GM12878 (cell line): ENCODE data around the gene KLF17. TPM values are rescaled to one million over a fixed set of nuclear protein-coding genes. Genes with fewer than 3 reads are reported as not detected.

ENCODE experiments used
- BCL3 ChIP-seq: IDR thresholded peaks from 2 replicates; pipeline ENCODE4 v1.6.1; 2011; ENCODE audit warnings: borderline replicate concordance, low read depth, mild to moderate bottlenecking, moderate library complexity, low read length; ENCODE audit not compliant: insufficient read depth, poor library complexity, severe bottlenecking
- MYC ChIP-seq: IDR thresholded peaks from 2 replicates; pipeline ENCODE4 v1.6.1; 2011; ENCODE audit warnings: mild to moderate bottlenecking, low read length, moderate library complexity, inconsistent platforms; ENCODE audit not compliant: insufficient read depth, insufficient replicate concordance, insufficient read length, severe bottlenecking
- POLR2AphosphoS2 ChIP-seq: IDR thresholded peaks from 2 replicates; pipeline ENCODE4 v1.6.1; 2011; ENCODE audit warnings: low read depth, mild to moderate bottlenecking, low read length, improper control_type of control experiment, moderate library complexity
- TBL1XR1 ChIP-seq: IDR thresholded peaks from 2 replicates; pipeline ENCODE4 v1.6.1; 2012; ENCODE audit warnings: low read depth, low read length, improper control_type of control experiment
- TCF3 ChIP-seq: IDR thresholded peaks from 2 replicates; pipeline ENCODE4 v1.6.1; 2012; ENCODE audit warnings: low read depth, mild to moderate bottlenecking, low read length, borderline replicate concordance; ENCODE audit not compliant: insufficient read depth
- ZNF687 ChIP-seq: fragments of 450-650 bp; IDR thresholded peaks from 2 replicates; pipeline ENCODE4 v1.6.1; 2017; ENCODE audit warnings: mild to moderate bottlenecking, moderate library complexity
- polyA plus RNA-seq, 11 experiments: library from polyadenylated mRNA; depleted of rRNA in 4 of 11; unstranded in 6 of 11; stranded (reverse) in 5 of 11; fragments of >200 nt; fragmentation: Nextera tagmentation in 4 of 11; fragmentation: Illumina TruSeq in 1 of 11; extraction: Ambion mirVana in 4 of 11; extraction: Trizol in 1 of 11; gene quantifications; 1 replicate in 1 of 11; 2 replicates in 10 of 11; pipeline versions ENCODE4 v1.2.1 to v1.2.3, GENCODE V29; 2011 to 2016; ENCODE audit warnings: inconsistent platforms in 2 of 11, missing spikeins in 2 of 11, low read depth in 1 of 11
- small RNA-seq: library from RNA; depleted of rRNA; stranded (forward); fragments of <200 nt; gene quantifications from one replicate; pipeline ENCODE3, GENCODE V24; 2014
- total RNA-seq, 4 experiments: library from RNA; depleted of rRNA in 3 of 4; stranded (reverse); fragments of >200 nt in 3 of 4; fragmentation: Illumina TruSeq in 1 of 4; extraction: Trizol in 1 of 4; gene quantifications; 2 replicates each; pipeline versions ENCODE4 v1.2.1 to v1.2.3, GENCODE V29; 2013 to 2021

KLF17 gene
- total and polyA plus RNA-seq, 10 of the 15 experiments (the other 5 are each of a cell fraction or from before 2014, with no cell fraction given) = not detected

- no peak for TF ChIP-seq POLR2AphosphoS2
- TF ChIP-seq TBL1XR1 = no peak
- no peak for TF ChIP-seq ZNF687
- no peak for TF ChIP-seq MYC
- no peak for TF ChIP-seq TCF3
- TF ChIP-seq BCL3 = no peak
Measured at GRCh38 chr1:44174630-44175029, 56.0 kb downstream of the KLF17 start (continued).

Small RNAs within 50 kb of the gene (small RNA-seq; reads per million reads assigned to genes)
- gene AL035417.1 = not detected
- gene OOSP1P1 = not detected
- gene RF00019 = not detected
- not detected for gene RN7SL479P

Other genes with a start within 250 kb of the KLF17 start
Only the 7 nearest of the 10 such genes appear.
- 67.2 and 75.1 TPM in 2 replicates for gene DPH2, start 148.8 kb upstream of the KLF17 start, total RNA-seq (2014; rRNA removed)
- gene DPH2, start 148.8 kb upstream of the KLF17 start, total RNA-seq (2014; rRNA removed; fragmentation: Illumina TruSeq; extraction: Trizol) = 32.2 and 37.9 TPM in 2 replicates
- gene DPH2, start 148.8 kb upstream of the KLF17 start, total RNA-seq (2021) = 58.0 and 60.1 TPM in 2 replicates
- 30.7 and 44.0 TPM in 2 replicates for gene DPH2, start 148.8 kb upstream of the KLF17 start, polyA plus RNA-seq (2011; rRNA removed)
- 22.4 and 43.2 TPM in 2 replicates for gene DPH2, start 148.8 kb upstream of the KLF17 start, polyA plus RNA-seq (2014; fragmentation: Illumina TruSeq; extraction: Trizol)
- 10 to 100 TPM; 13.1 to 14.3 TPM for gene DPH2, start 148.8 kb upstream of the KLF17 start, polyA plus RNA-seq (2014; fragmentation: Nextera tagmentation; extraction: Ambion mirVana)
- gene DPH2, start 148.8 kb upstream of the KLF17 start, polyA plus RNA-seq (2014; rRNA removed) = 74.5 and 76.2 TPM in 2 replicates
- gene DPH2, start 148.8 kb upstream of the KLF17 start, polyA plus RNA-seq (2016; fragmentation: Nextera tagmentation; extraction: Ambion mirVana) = 10 to 100 TPM; 76.6 to 82.9 TPM
- gene ATP6V0B, start 143.9 kb upstream of the KLF17 start, total RNA-seq (2014; rRNA removed) = 176 and 177 TPM in 2 replicates
- 70.0 and 75.8 TPM in 2 replicates for gene ATP6V0B, start 143.9 kb upstream of the KLF17 start, total RNA-seq (2014; rRNA removed; fragmentation: Illumina TruSeq; extraction: Trizol)
- 115 and 120 TPM in 2 replicates for gene ATP6V0B, start 143.9 kb upstream of the KLF17 start, total RNA-seq (2021)
- 72.2 and 132 TPM in 2 replicates for gene ATP6V0B, start 143.9 kb upstream of the KLF17 start, polyA plus RNA-seq (2011; rRNA removed)
- gene ATP6V0B, start 143.9 kb upstream of the KLF17 start, polyA plus RNA-seq (2014; fragmentation: Illumina TruSeq; extraction: Trizol) = 30.1 and 70.5 TPM in 2 replicates
- 100 to 1,000 TPM in 1 of 2 experiments, 10 to 100 TPM in 1; 65.3 to 157 TPM for gene ATP6V0B, start 143.9 kb upstream of the KLF17 start, polyA plus RNA-seq (2014; fragmentation: Nextera tagmentation; extraction: Ambion mirVana)
- 156 and 159 TPM in 2 replicates for gene ATP6V0B, start 143.9 kb upstream of the KLF17 start, polyA plus RNA-seq (2014; rRNA removed)
- gene ATP6V0B, start 143.9 kb upstream of the KLF17 start, polyA plus RNA-seq (2016; fragmentation: Nextera tagmentation; extraction: Ambion mirVana) = 100 to 1,000 TPM; 247 to 250 TPM
- gene B4GALT2, start 139.6 kb upstream of the KLF17 start, total RNA-seq (2014; rRNA removed) = 61.0 and 63.8 TPM in 2 replicates
- 27.2 and 28.7 TPM in 2 replicates for gene B4GALT2, start 139.6 kb upstream of the KLF17 start, total RNA-seq (2014; rRNA removed; fragmentation: Illumina TruSeq; extraction: Trizol)
- gene B4GALT2, start 139.6 kb upstream of the KLF17 start, total RNA-seq (2021) = 45.4 and 47.3 TPM in 2 replicates
- gene B4GALT2, start 139.6 kb upstream of the KLF17 start, polyA plus RNA-seq (2011; rRNA removed) = 9.8 and 18.0 TPM in 2 replicates
- 18.6 and 30.0 TPM in 2 replicates for gene B4GALT2, start 139.6 kb upstream of the KLF17 start, polyA plus RNA-seq (2014; fragmentation: Illumina TruSeq; extraction: Trizol)
- 1 to 10 TPM in 1 of 2 experiments, under 1 TPM in 1; 0.98 to 2.8 TPM for gene B4GALT2, start 139.6 kb upstream of the KLF17 start, polyA plus RNA-seq (2014; fragmentation: Nextera tagmentation; extraction: Ambion mirVana)
- 53.5 and 67.0 TPM in 2 replicates for gene B4GALT2, start 139.6 kb upstream of the KLF17 start, polyA plus RNA-seq (2014; rRNA removed)
- gene B4GALT2, start 139.6 kb upstream of the KLF17 start, polyA plus RNA-seq (2016; fragmentation: Nextera tagmentation; extraction: Ambion mirVana) = 1 to 10 TPM; 7.2 to 9.6 TPM
- 1.6 and 2.2 TPM in 2 replicates for gene CCDC24, start 127.2 kb upstream of the KLF17 start, total RNA-seq (2014; rRNA removed)
- 0.67 and 0.78 TPM in 2 replicates for gene CCDC24, start 127.2 kb upstream of the KLF17 start, total RNA-seq (2014; rRNA removed; fragmentation: Illumina TruSeq; extraction: Trizol)
- 2.2 and 3.1 TPM in 2 replicates for gene CCDC24, start 127.2 kb upstream of the KLF17 start, total RNA-seq (2021)
- gene CCDC24, start 127.2 kb upstream of the KLF17 start, polyA plus RNA-seq (2011; rRNA removed) = 0.49 and 1.0 TPM in 2 replicates
- 0.59 and 1.0 TPM in 2 replicates for gene CCDC24, start 127.2 kb upstream of the KLF17 start, polyA plus RNA-seq (2014; fragmentation: Illumina TruSeq; extraction: Trizol)
- gene CCDC24, start 127.2 kb upstream of the KLF17 start, polyA plus RNA-seq (2014; fragmentation: Nextera tagmentation; extraction: Ambion mirVana) = under 1 TPM in 1 of 2 experiments, not detected in 1; 0.18 TPM
- gene CCDC24, start 127.2 kb upstream of the KLF17 start, polyA plus RNA-seq (2014; rRNA removed) = 2.1 and 4.2 TPM in 2 replicates
- 1 to 10 TPM; 1.6 to 1.7 TPM for gene CCDC24, start 127.2 kb upstream of the KLF17 start, polyA plus RNA-seq (2016; fragmentation: Nextera tagmentation; extraction: Ambion mirVana)
- 0.38 and 0.40 TPM in 2 replicates for gene SLC6A9, start 87.4 kb upstream of the KLF17 start, total RNA-seq (2014; rRNA removed)
- gene SLC6A9, start 87.4 kb upstream of the KLF17 start, total RNA-seq (2014; rRNA removed; fragmentation: Illumina TruSeq; extraction: Trizol) = 0.36 and 0.88 TPM in 2 replicates
- gene SLC6A9, start 87.4 kb upstream of the KLF17 start, total RNA-seq (2021) = 1.4 and 2.0 TPM in 2 replicates
- gene SLC6A9, start 87.4 kb upstream of the KLF17 start, polyA plus RNA-seq (2011; rRNA removed) = 0.10 and 0.58 TPM in 2 replicates
- gene SLC6A9, start 87.4 kb upstream of the KLF17 start, polyA plus RNA-seq (2014; fragmentation: Illumina TruSeq; extraction: Trizol) = 0.46 and 0.68 TPM in 2 replicates
- gene SLC6A9, start 87.4 kb upstream of the KLF17 start, polyA plus RNA-seq (2014; fragmentation: Nextera tagmentation; extraction: Ambion mirVana) = under 1 TPM; 0.02 to 0.03 TPM
- gene SLC6A9, start 87.4 kb upstream of the KLF17 start, polyA plus RNA-seq (2014; rRNA removed) = 1.6 TPM in 2 replicates
- gene SLC6A9, start 87.4 kb upstream of the KLF17 start, polyA plus RNA-seq (2016; fragmentation: Nextera tagmentation; extraction: Ambion mirVana) = 1 to 10 TPM in 1 of 2 experiments, under 1 TPM in 1; 0.74 to 1.3 TPM
- not detected in 2 replicates for gene KLF18, start 22.8 kb downstream of the KLF17 start, total RNA-seq (2014; rRNA removed)
- not detected in 2 replicates for gene KLF18, start 22.8 kb downstream of the KLF17 start, total RNA-seq (2014; rRNA removed; fragmentation: Illumina TruSeq; extraction: Trizol)
- gene KLF18, start 22.8 kb downstream of the KLF17 start, total RNA-seq (2021) = not detected in 2 replicates
- not detected in 2 replicates for gene KLF18, start 22.8 kb downstream of the KLF17 start, polyA plus RNA-seq (2011; rRNA removed)
- not detected in 2 replicates for gene KLF18, start 22.8 kb downstream of the KLF17 start, polyA plus RNA-seq (2014; fragmentation: Illumina TruSeq; extraction: Trizol)
- not detected for gene KLF18, start 22.8 kb downstream of the KLF17 start, polyA plus RNA-seq (2014; fragmentation: Nextera tagmentation; extraction: Ambion mirVana)
- not detected in 2 replicates for gene KLF18, start 22.8 kb downstream of the KLF17 start, polyA plus RNA-seq (2014; rRNA removed)
- gene KLF18, start 22.8 kb downstream of the KLF17 start, polyA plus RNA-seq (2016; fragmentation: Nextera tagmentation; extraction: Ambion mirVana) = not detected
- gene DMAP1, start 94.7 kb downstream of the KLF17 start, total RNA-seq (2014; rRNA removed) = 34.8 and 43.7 TPM in 2 replicates
- 20.4 and 23.0 TPM in 2 replicates for gene DMAP1, start 94.7 kb downstream of the KLF17 start, total RNA-seq (2014; rRNA removed; fragmentation: Illumina TruSeq; extraction: Trizol)
- gene DMAP1, start 94.7 kb downstream of the KLF17 start, total RNA-seq (2021) = 38.1 and 43.9 TPM in 2 replicates
- gene DMAP1, start 94.7 kb downstream of the KLF17 start, polyA plus RNA-seq (2011; rRNA removed) = 34.1 and 42.3 TPM in 2 replicates
- 24.5 and 33.5 TPM in 2 replicates for gene DMAP1, start 94.7 kb downstream of the KLF17 start, polyA plus RNA-seq (2014; fragmentation: Illumina TruSeq; extraction: Trizol)
- 1 to 10 TPM; 1.9 to 6.1 TPM for gene DMAP1, start 94.7 kb downstream of the KLF17 start, polyA plus RNA-seq (2014; fragmentation: Nextera tagmentation; extraction: Ambion mirVana)
- gene DMAP1, start 94.7 kb downstream of the KLF17 start, polyA plus RNA-seq (2014; rRNA removed) = 59.1 and 65.0 TPM in 2 replicates
- gene DMAP1, start 94.7 kb downstream of the KLF17 start, polyA plus RNA-seq (2016; fragmentation: Nextera tagmentation; extraction: Ambion mirVana) = 10 to 100 TPM; 37.2 to 38.2 TPM